Stomach (tissue), 9 donors: ENCODE measurements around the gene DGCR2. TPM values are rescaled to one million over a fixed set of nuclear protein-coding genes. Genes with fewer than 3 reads are reported as not detected.
"Not testable (repeated sequence)": the region's sequence is repeated elsewhere in the genome, so short reads cannot be mapped to it uniquely, and the experiment has no call there.

ENCODE experiments used
- DNase-seq, 2 donors: peaks; one replicate each; pipeline versions ENCODE4 v3.0.0 to v3.0.0-alpha.2; 2013 to 2019
- H3K27ac ChIP-seq, 5 donors: fragments of 200-600 bp in 4 of 5; sonication (generic) in 4 of 5; one replicate each; pipeline ENCODE4 v1.5.1; 2013 to 2019; ENCODE audit warnings: mild to moderate bottlenecking in 1 of 5, moderate library complexity in 1 of 5
- H3K27me3 ChIP-seq, 3 donors: fragments of 200-600 bp; sonication (generic); one replicate each; pipeline ENCODE4 v1.5.1; 2017 to 2019; ENCODE audit warnings: mixed run types in 1 of 3
- H3K36me3 ChIP-seq, 4 donors: fragments of 200-600 bp; sonication (generic); 1 replicate in 3 of 4; 2 replicates in 1 of 4; pipeline ENCODE4 v1.5.1; 2016 to 2019
- H3K4me1 ChIP-seq, 4 donors: fragments of 200-600 bp; sonication (generic); one replicate each; pipeline ENCODE4 v1.5.1; 2016 to 2019
- H3K4me3 ChIP-seq, 4 donors: fragments of 200-600 bp; sonication (generic) in 3 of 4; one replicate each; pipeline ENCODE4 v1.5.1; 2016 to 2019; ENCODE audit warnings: mild to moderate bottlenecking in 1 of 4
- H3K9me3 ChIP-seq, 4 donors: fragments of 200-600 bp; sonication (generic); one replicate each; pipeline ENCODE4 v1.5.1; 2016 to 2019
- CTCF ChIP-seq, 7 experiments: fragments of 450-650 bp in 4 of 7; fragments of 200-600 bp in 3 of 7; sonication (generic) in 3 of 7; IDR thresholded peaks; one replicate each; pipeline ENCODE4 v1.5.1; 2016 to 2019; ENCODE audit warnings: antibody characterized with exemption in 7 of 7, control low read depth in 2 of 7, mild to moderate bottlenecking in 1 of 7
- EP300 ChIP-seq: sonication (generic); formaldehyde crosslinking; IDR thresholded peaks from one replicate; pipeline ENCODE4 v1.6.1; 2017; ENCODE audit warnings: antibody characterized with exemption
- POLR2A ChIP-seq, 4 donors: fragments of 450-650 bp; IDR thresholded peaks; one replicate each; pipeline ENCODE4 v1.6.1; 2016; ENCODE audit warnings: antibody characterized with exemption in 4 of 4, control low read depth in 2 of 4, mild to moderate bottlenecking in 1 of 4, moderate library complexity in 1 of 4
- POLR2AphosphoS5 ChIP-seq, 3 donors: sonication (generic); formaldehyde crosslinking; IDR thresholded peaks; one replicate each; pipeline ENCODE4 v1.6.1; 2016; ENCODE audit warnings: antibody characterized with exemption in 3 of 3
- WGBS, 5 donors: extraction: QIAGEN DNeasy Blood & Tissue Kit in 3 of 5; methylation state at CpG; one replicate each; pipeline versions ENCODE4 v1.1.5 to v1.1.7; 2013 to 2018; 5-methylcytosine and 5-hydroxymethylcytosine counted together
- intact Hi-C: fragments of 100-400 bp; cut with DNase I; formaldehyde crosslinking; loops from one replicate; pipeline ENCODE4 v1.15.1; 2023; ENCODE audit warnings: low total_unique reads
- polyA plus RNA-seq, 3 donors: library from polyadenylated mRNA; stranded (reverse); fragments of 200-250 nt; gene quantifications; one replicate each; pipeline ENCODE4 v1.2.3, GENCODE V29; 2013
- total RNA-seq, 5 donors: library from RNA; depleted of rRNA; stranded (reverse); fragments of >200 nt; gene quantifications; one replicate each; pipeline versions ENCODE4 v1.1.0 to v1.2.3, GENCODE V29; 2014 to 2016
- donor health status: healthy with polysubstance abuse.
- donor health status: Bipolar disorder and iron deficiency.
- donor health status: healthy.

The DGCR2 gene
- total and polyA plus RNA-seq, 8 donors = 5.0 to 75.3 (median 35.6) TPM

GRCh38 chr22:19012308-19012986, 109.8 kb downstream of the DGCR2 start:
- no peak for DNase-seq
- WGBS, 5 donors = 72 to 80% (median 73%) methylated on average over 5 of the region's 5 CpGs
- Histone ChIP-seq H3K36me3 (no peaks in the 10 kb centered on the region), H3K4me3 (no peak overlapping the region), H3K27ac (no peak overlapping the region), H3K27me3 (peaks cover 0 to 23% (median 0%) of the 10 kb centered on the region in 3 donors), H3K4me1 (no peaks in the 10 kb centered on the region), H3K9me3 (no peaks in the 10 kb centered on the region)
- no peak for TF ChIP-seq EP300
- no peak for TF ChIP-seq CTCF (IDR thresholded peaks at IDR 0.05)
- no peak for TF ChIP-seq POLR2AphosphoS5 (IDR thresholded peaks at IDR 0.05)
- no peak for TF ChIP-seq POLR2A (IDR thresholded peaks at IDR 0.05)
- intact Hi-C loops = no loop called here

- H3K9me3 ChIP-seq, H3K4me3 ChIP-seq, H3K27ac ChIP-seq, DNase-seq, H3K4me1 ChIP-seq, H3K36me3 ChIP-seq, intact Hi-C loops: not testable (repeated sequence)
- 83 to 92% (median 84%) methylated on average over 9 of the region's 9 CpGs for whole genome bisulfite sequencing, 5 donors
- H3K27me3 ChIP-seq = peaks cover 0 to 23% (median 0%) of the 10 kb centered on the region in 3 donors
These were observed 110.6 kb downstream of the DGCR2 start for GRCh38 chr22:19011611-19012010.

- Histone ChIP-seq H3K36me3 (no peaks in the 10 kb centered on the region), H3K27me3 (peaks cover 0 to 19% (median 0%) of the 10 kb centered on the region in 3 donors), H3K4me3 (no peak overlapping the region), H3K4me1 (no peaks in the 10 kb centered on the region), H3K27ac (no peak overlapping the region), H3K9me3 (no peaks in the 10 kb centered on the region)
- WGBS, 5 donors = 33 to 53% (median 39%) methylated on average over 2 of the region's 2 CpGs
- TF ChIP-seq EP300 = no peak
- TF ChIP-seq POLR2AphosphoS5 (IDR thresholded peaks at IDR 0.05) = no peak
- no peak for TF ChIP-seq POLR2A (IDR thresholded peaks at IDR 0.05)
- TF ChIP-seq CTCF (IDR thresholded peaks at IDR 0.05) = no peak
- DNase-seq = no peak
- intact Hi-C loops = no loop called here
These were observed 111.1 kb downstream of the DGCR2 start for GRCh38 chr22:19011075-19011474.

GRCh38 chr22:19005905-19006304, 116.3 kb downstream of the DGCR2 start:
- intact Hi-C loops = no loop called here
- no peak for TF ChIP-seq POLR2AphosphoS5 (IDR thresholded peaks at IDR 0.05)
- no peak for TF ChIP-seq POLR2A (IDR thresholded peaks at IDR 0.05)
- no peak for TF ChIP-seq CTCF (IDR thresholded peaks at IDR 0.05)
- TF ChIP-seq EP300 = no peak
- H3K36me3 ChIP-seq = no peaks in the 10 kb centered on the region
- H3K27me3 ChIP-seq = peaks cover 0 to 14% (median 0%) of the 10 kb centered on the region in 3 donors
- no peaks in the 10 kb centered on the region for H3K4me1 ChIP-seq
- no peaks in the 10 kb centered on the region for H3K9me3 ChIP-seq
- no peak for DNase-seq
- no peak overlapping the region for H3K27ac ChIP-seq
- WGBS, 5 donors = 81 to 87% (median 82%) methylated on average over 3 of the region's 3 CpGs
- H3K4me3 ChIP-seq = no peak overlapping the region

- intact Hi-C loops = no loop called here
- no peak for DNase-seq
- Histone ChIP-seq H3K27ac (no peak overlapping the region), H3K9me3 (no peaks in the 10 kb centered on the region), H3K27me3 (peaks cover 0 to 14% (median 0%) of the 10 kb centered on the region in 3 donors), H3K4me1 (no peaks in the 10 kb centered on the region), H3K4me3 (no peak overlapping the region), H3K36me3 (no peaks in the 10 kb centered on the region)
- 57 to 85% (median 77%) methylated on average over 4 of the region's 4 CpGs for WGBS, 5 donors
- TF ChIP-seq EP300 = no peak
- TF ChIP-seq POLR2A (IDR thresholded peaks at IDR 0.05) = no peak
These were observed 117.7 kb downstream of the DGCR2 start for GRCh38 chr22:19004471-19004870.
